Activated naive CD4-positive, alpha-beta T cell treated with anti-CD3 and anti-CD28 coated beads, Interleukin-2, amount 50 U/mL, for 72 hours (primary cell): ENCODE results near the gene CLASP1. TPM values are rescaled to one million over a fixed set of nuclear protein-coding genes. Genes with fewer than 3 reads are reported as not detected.
"Not testable (repeated sequence)": the region's sequence is repeated elsewhere in the genome, so short reads cannot be mapped to it uniquely, and the experiment has no call there.

Experiments used
- ATAC-seq, 2 donors: fragments of 150-1000 bp; cut with Tn5 transposase; 2 replicates each; pipeline ENCODE4 v1.10.0; 2021; ENCODE audit warnings: mild to moderate bottlenecking in 2 of 2, moderate library complexity in 2 of 2
- DNase-seq, 2 donors: peaks; one replicate each; pipeline ENCODE4 v3.0.0; 2021 to 2022; ENCODE audit warnings: low spot score in 2 of 2
- H3K27ac Mint-ChIP-seq, 2 donors: one replicate each; pipeline ENCODE4 v1.8.0; 2022; ENCODE audit warnings: mild to moderate bottlenecking in 2 of 2, mixed read lengths in 2 of 2
- H3K36me3 Mint-ChIP-seq, 2 donors: one replicate each; pipeline ENCODE4 v1.8.0; 2022; ENCODE audit warnings: mixed read lengths in 2 of 2
- H3K9me3 Mint-ChIP-seq, 2 donors: one replicate each; pipeline ENCODE4 v1.8.0; 2022; ENCODE audit warnings: mixed read lengths in 2 of 2
- total RNA-seq, 2 donors: library from RNA; stranded (reverse); gene quantifications; one replicate each; pipeline ENCODE4 v1.2.3, GENCODE V29; 2022

The CLASP1 gene
- total RNA-seq, 2 donors from 2014 or later, result 82.3 to 98.6 TPM

GRCh38 chr2:121640380-121641316 is 8.6 kb downstream of the CLASP1 start:
- peaks cover 0 to 26% of the 10 kb centered on the region in 2 donors for H3K36me3 Mint-ChIP-seq
- peak overlapping the region in 1 of 2 donors; percentile 20 for H3K27ac Mint-ChIP-seq
- ATAC-seq (no peak), DNase-seq (no peak)
- peaks cover 0 to 5% of the 10 kb centered on the region in 2 donors for H3K9me3 Mint-ChIP-seq

- H3K27ac Mint-ChIP-seq, DNase-seq, H3K9me3 Mint-ChIP-seq, ATAC-seq: not testable (repeated sequence)
- H3K36me3 Mint-ChIP-seq, result peaks cover 0 to 26% of the 10 kb centered on the region in 2 donors
Measured at GRCh38 chr2:121639846-121640245, 9.4 kb downstream of the CLASP1 start.

- Mint-ChIP-seq H3K27ac (no peak overlapping the region), H3K36me3 (peaks cover 0 to 26% of the 10 kb centered on the region in 2 donors), H3K9me3 (peaks cover 0 to 5% of the 10 kb centered on the region in 2 donors)
- DNase-seq, result no peak
- ATAC-seq, result no peak
Measured at GRCh38 chr2:121638333-121638732, 10.9 kb downstream of the CLASP1 start.

- DNase-seq (no peak), ATAC-seq (no peak)
- Mint-ChIP-seq H3K27ac (no peak overlapping the region), H3K36me3 (peaks cover 0 to 25% of the 10 kb centered on the region in 2 donors), H3K9me3 (peaks cover 0 to 5% of the 10 kb centered on the region in 2 donors)
Measured at GRCh38 chr2:121635371-121635770, 13.9 kb downstream of the CLASP1 start.

GRCh38 chr2:121634354-121635307 is 14.6 kb downstream of the CLASP1 start:
- peak in 1 of 2 donors; percentile 70 for ATAC-seq
- no peak for DNase-seq
- Mint-ChIP-seq H3K9me3 (peaks cover 0 to 5% of the 10 kb centered on the region in 2 donors), H3K36me3 (peaks cover 0 to 18% of the 10 kb centered on the region in 2 donors), H3K27ac (peak overlapping the region; percentile 3 to 78)

- ATAC-seq (no peak), DNase-seq (no peak)
- H3K9me3 Mint-ChIP-seq, result peaks cover 0 to 5% of the 10 kb centered on the region in 2 donors
- peaks cover 0 to 9% of the 10 kb centered on the region in 2 donors for H3K36me3 Mint-ChIP-seq
- peak overlapping the region in 1 of 2 donors; percentile 78 for H3K27ac Mint-ChIP-seq
Measured at GRCh38 chr2:121633463-121633862, 15.8 kb downstream of the CLASP1 start.

GRCh38 chr2:121627525-121628050 is 21.7 kb downstream of the CLASP1 start:
- ATAC-seq (no peak), DNase-seq (no peak)
- Mint-ChIP-seq H3K9me3 (no peaks in the 10 kb centered on the region), H3K36me3 (peaks cover 0 to 6% of the 10 kb centered on the region in 2 donors), H3K27ac (no peak overlapping the region)

GRCh38 chr2:121626777-121627524 is 22.3 kb downstream of the CLASP1 start:
- peaks cover 0 to 6% of the 10 kb centered on the region in 2 donors for H3K36me3 Mint-ChIP-seq
- ATAC-seq (no peak), DNase-seq (no peak)
- no peaks in the 10 kb centered on the region for H3K9me3 Mint-ChIP-seq
- H3K27ac Mint-ChIP-seq, result no peak overlapping the region

GRCh38 chr2:121625953-121626352 is 23.3 kb downstream of the CLASP1 start:
- H3K9me3 Mint-ChIP-seq, result no peaks in the 10 kb centered on the region
- DNase-seq, result no peak
- peak overlapping the region in 1 of 2 donors; percentile 36 for H3K27ac Mint-ChIP-seq
- no peak for ATAC-seq
- H3K36me3 Mint-ChIP-seq, result peaks cover 0 to 6% of the 10 kb centered on the region in 2 donors

- no peak for DNase-seq
- peak; percentile 20 to 28 for ATAC-seq
- Mint-ChIP-seq H3K27ac (no peak overlapping the region), H3K9me3 (no peaks in the 10 kb centered on the region), H3K36me3 (peaks cover 0 to 15% of the 10 kb centered on the region in 2 donors)
Measured at GRCh38 chr2:121617042-121617599, 32.1 kb downstream of the CLASP1 start.

- H3K27ac Mint-ChIP-seq, result no peak overlapping the region
- no peaks in the 10 kb centered on the region for H3K9me3 Mint-ChIP-seq
- peaks cover 0 to 15% of the 10 kb centered on the region in 2 donors for H3K36me3 Mint-ChIP-seq
- DNase-seq (no peak), ATAC-seq (no peak)
Measured at GRCh38 chr2:121613774-121614173, 35.5 kb downstream of the CLASP1 start.

GRCh38 chr2:121613152-121613551 is 36.1 kb downstream of the CLASP1 start:
- Mint-ChIP-seq H3K9me3 (no peaks in the 10 kb centered on the region), H3K36me3 (peaks cover 0 to 15% of the 10 kb centered on the region in 2 donors), H3K27ac (no peak overlapping the region)
- ATAC-seq (no peak), DNase-seq (no peak)

- ATAC-seq (no peak), DNase-seq (no peak)
- H3K27ac Mint-ChIP-seq, result no peak overlapping the region
- H3K36me3 Mint-ChIP-seq, result peaks cover 0 to 15% of the 10 kb centered on the region in 2 donors
- no peaks in the 10 kb centered on the region for H3K9me3 Mint-ChIP-seq
Measured at GRCh38 chr2:121611730-121612705, 37.2 kb downstream of the CLASP1 start.

- H3K9me3 Mint-ChIP-seq, DNase-seq, H3K27ac Mint-ChIP-seq, ATAC-seq: not testable (repeated sequence)
- peaks cover 0 to 15% of the 10 kb centered on the region in 2 donors for H3K36me3 Mint-ChIP-seq
Measured at GRCh38 chr2:121611048-121611649, 38.1 kb downstream of the CLASP1 start.
